Osteocyte (in vitro differentiated cells): ENCODE data around the gene TRAF6. TPM values are rescaled to one million over a fixed set of nuclear protein-coding genes. Genes with fewer than 3 reads are reported as not detected.

Source experiments
- DNase-seq: peaks from one replicate; pipeline ENCODE4 v3.0.0; 2021; ENCODE audit warnings: mixed read lengths; ENCODE audit not compliant: unreplicated experiment; ENCODE audit errors: extremely low spot score
- H3K27ac Mint-ChIP-seq: one replicate; pipeline ENCODE4 v1.8.0; 2021; ENCODE audit warnings: mild to moderate bottlenecking, mixed read lengths; ENCODE audit not compliant: unreplicated experiment
- H3K27me3 Mint-ChIP-seq: one replicate; pipeline ENCODE4 v1.8.0; 2021; ENCODE audit warnings: mixed read lengths; ENCODE audit not compliant: unreplicated experiment
- H3K36me3 Mint-ChIP-seq: one replicate; pipeline ENCODE4 v1.8.0; 2021; ENCODE audit warnings: mixed read lengths; ENCODE audit not compliant: unreplicated experiment
- H3K4me1 Mint-ChIP-seq: one replicate; pipeline ENCODE4 v1.8.0; 2021; ENCODE audit warnings: mixed read lengths; ENCODE audit not compliant: unreplicated experiment
- H3K4me3 Mint-ChIP-seq: one replicate; pipeline ENCODE4 v1.8.0; 2021; ENCODE audit warnings: mild to moderate bottlenecking, moderate library complexity, mixed read lengths; ENCODE audit not compliant: unreplicated experiment
- H3K9me3 Mint-ChIP-seq: one replicate; pipeline ENCODE4 v1.8.0; 2021; ENCODE audit warnings: mixed read lengths; ENCODE audit not compliant: unreplicated experiment
- CTCF ChIP-seq: fragments of 200-600 bp; sonication (generic); IDR thresholded peaks from 2 replicates; pipeline ENCODE4 v1.5.0; 2021; ENCODE audit warnings: antibody characterized with exemption, mild to moderate bottlenecking, moderate library complexity
- total RNA-seq: library from RNA; stranded (reverse); gene quantifications from 2 replicates; pipeline ENCODE4 v1.2.1, GENCODE V29; 2021

Gene TRAF6
- total RNA-seq, 1 donor from 2014 or later = 13.9 TPM

- H3K36me3 Mint-ChIP-seq = peaks cover 50% of the 10 kb centered on the region
- no peak for TF ChIP-seq CTCF
- no peaks in the 10 kb centered on the region for H3K27me3 Mint-ChIP-seq
- no peak overlapping the region for H3K4me3 Mint-ChIP-seq
- H3K4me1 Mint-ChIP-seq = peaks cover 4% of the 10 kb centered on the region
- no peak overlapping the region for H3K27ac Mint-ChIP-seq
- H3K9me3 Mint-ChIP-seq = no peaks in the 10 kb centered on the region
- no peak for DNase-seq
Measured at GRCh38 chr11:36493332-36493731, 16.7 kb downstream of the TRAF6 start.

DNA sequence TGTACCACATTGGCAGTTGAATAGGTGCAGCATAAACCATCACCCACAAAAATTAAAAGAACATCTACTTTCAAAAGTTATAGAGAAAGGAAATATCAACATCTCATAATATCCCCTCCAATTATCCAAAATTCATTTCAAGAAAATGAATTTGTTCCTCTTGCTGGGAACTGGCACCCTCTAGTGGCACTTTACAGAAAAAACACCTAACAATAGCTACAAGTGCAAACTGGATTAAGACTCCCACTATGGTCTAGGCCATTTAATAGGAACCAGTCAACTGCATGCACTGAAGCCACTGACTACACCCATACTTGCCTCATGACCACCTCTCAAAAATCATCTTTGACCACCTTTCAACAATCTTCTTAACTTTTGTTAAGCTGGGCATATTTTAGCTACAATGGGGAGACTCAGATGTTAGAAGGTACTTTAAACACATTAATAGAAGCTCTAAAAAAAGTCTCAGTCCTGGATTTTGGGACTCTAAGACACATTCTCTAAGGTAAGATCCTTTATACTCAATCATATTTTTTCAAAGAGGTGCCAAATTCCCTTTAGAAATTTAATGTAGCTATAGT, 17.3 kb downstream of the TRAF6 start:
- DNase-seq = no peak
- H3K9me3 Mint-ChIP-seq = no peaks in the 10 kb centered on the region
- H3K27me3 Mint-ChIP-seq = no peaks in the 10 kb centered on the region
- H3K4me3 Mint-ChIP-seq = no peak overlapping the region
- peaks cover 7% of the 10 kb centered on the region for H3K4me1 Mint-ChIP-seq
- H3K27ac Mint-ChIP-seq = no peak overlapping the region
- peak; percentile 83 for TF ChIP-seq CTCF
- peaks cover 50% of the 10 kb centered on the region for H3K36me3 Mint-ChIP-seq

DNA sequence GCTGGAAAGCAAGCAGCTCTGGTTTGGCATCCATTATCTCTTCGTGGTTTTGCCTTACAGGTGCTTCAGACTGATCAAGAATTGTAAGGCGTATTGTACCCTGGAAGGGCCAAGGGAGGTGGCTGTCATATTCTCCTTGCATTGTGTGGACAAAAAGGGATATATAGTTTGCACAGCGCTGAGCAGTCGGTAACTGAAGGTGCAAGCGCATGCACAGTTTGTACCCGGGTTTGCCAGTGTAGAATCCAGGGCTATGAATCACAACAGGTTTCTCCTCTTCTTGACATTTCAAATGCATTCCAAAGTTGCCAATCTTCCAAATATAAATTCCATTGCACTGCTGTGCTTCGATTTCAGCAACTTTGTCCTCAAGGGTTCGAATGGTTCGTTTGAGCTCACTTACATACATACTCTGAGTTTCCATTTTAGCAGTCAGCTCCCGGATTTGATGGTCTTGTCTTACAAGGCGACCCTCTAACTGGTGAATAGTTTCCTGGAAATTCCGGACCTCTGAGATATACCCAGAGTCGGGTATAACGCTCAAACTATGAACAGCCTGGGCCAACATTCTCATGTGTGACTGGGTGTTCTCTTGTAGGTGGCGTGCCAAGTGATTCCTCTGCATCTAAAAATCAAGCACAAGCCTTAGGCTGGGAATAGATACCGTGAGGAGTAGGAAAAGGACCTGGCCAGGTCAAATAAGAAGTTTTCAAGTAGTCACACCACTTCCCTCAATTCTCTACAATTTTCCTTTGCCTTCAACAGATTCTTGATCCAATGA, 19.9 kb downstream of the TRAF6 start:
- TF ChIP-seq CTCF = no peak
- Mint-ChIP-seq H3K4me3 (no peak overlapping the region), H3K4me1 (peaks cover 15% of the 10 kb centered on the region), H3K27ac (no peak overlapping the region), H3K27me3 (no peaks in the 10 kb centered on the region), H3K9me3 (no peaks in the 10 kb centered on the region), H3K36me3 (peaks cover 49% of the 10 kb centered on the region)
- no peak for DNase-seq

- TF ChIP-seq CTCF = no peak
- H3K27ac Mint-ChIP-seq = peak overlapping the region; percentile 67
- peaks cover 15% of the 10 kb centered on the region for H3K4me1 Mint-ChIP-seq
- H3K36me3 Mint-ChIP-seq = peaks cover 40% of the 10 kb centered on the region
- no peaks in the 10 kb centered on the region for H3K9me3 Mint-ChIP-seq
- no peak overlapping the region for H3K4me3 Mint-ChIP-seq
- H3K27me3 Mint-ChIP-seq = no peaks in the 10 kb centered on the region
- DNase-seq = no peak
Measured at GRCh38 chr11:36488096-36488495, 22.0 kb downstream of the TRAF6 start.

DNA sequence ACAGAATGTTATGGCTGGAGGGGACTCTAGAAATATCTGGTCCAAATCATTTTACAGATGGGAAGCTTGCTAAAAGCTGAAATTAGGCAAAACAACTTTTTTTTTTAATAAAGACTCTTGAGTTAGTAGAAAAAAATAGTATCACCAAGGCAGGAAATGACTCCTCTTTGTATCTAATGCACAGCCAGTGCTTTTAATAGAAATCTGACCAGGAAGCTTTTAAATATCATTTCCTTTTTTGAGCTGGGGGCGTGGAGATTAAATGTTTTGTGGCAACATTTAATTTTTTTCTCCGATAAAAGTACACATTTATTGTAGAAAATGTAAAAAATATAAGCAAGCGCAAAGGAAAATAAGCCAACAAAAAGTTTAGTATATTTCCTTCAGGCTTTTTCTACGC, 22.5 kb downstream of the TRAF6 start:
- H3K27ac Mint-ChIP-seq = peak overlapping the region; percentile 67

More for the DNA sequence above, 22.5 kb downstream of the TRAF6 start:
- no peaks in the 10 kb centered on the region for H3K9me3 Mint-ChIP-seq
- no peak overlapping the region for H3K4me3 Mint-ChIP-seq
- no peak for TF ChIP-seq CTCF
- DNase-seq = no peak
- peaks cover 14% of the 10 kb centered on the region for H3K4me1 Mint-ChIP-seq
- no peaks in the 10 kb centered on the region for H3K27me3 Mint-ChIP-seq
- H3K36me3 Mint-ChIP-seq = peaks cover 38% of the 10 kb centered on the region
